Left ventricle myocardium superior (tissue), 1 donor: Measurements from ENCODE around the gene MYO1C. TPM values are rescaled to one million over a fixed set of nuclear protein-coding genes. Genes with fewer than 3 reads are reported as not detected.
"Not testable (repeated sequence)": the region's sequence is repeated elsewhere in the genome, so short reads cannot be mapped to it uniquely, and the experiment has no call there.

ENCODE experiments used
- ATAC-seq: fragments of 200-7000 bp; cut with Tn5 transposase; one replicate; pipeline ENCODE4 v1.9.1; 2020; ENCODE audit warnings: mild to moderate bottlenecking, moderate library complexity
- DNase-seq: peaks from one replicate; pipeline ENCODE4 v3.0.0-alpha.2; 2020
- intact Hi-C: fragments of 100-400 bp; cut with micrococcal nuclease; formaldehyde crosslinking; loops from one replicate; pipeline ENCODE4 v1.11.0; 2022
- total RNA-seq: library from RNA; stranded (reverse); fragmentation: NEBNext Ultra II Directional; extraction: Animal tissue kit (Norgen Biotek cat#: 25700); gene quantifications from one replicate; pipeline ENCODE4 v1.2.1, GENCODE V29; 2021
- donor health status: DM: no; HTN: yes; CAD: no; lungs with severe emphysema.

Gene MYO1C
- total RNA-seq, 1 donor from 2014 or later: 200 TPM

DNA sequence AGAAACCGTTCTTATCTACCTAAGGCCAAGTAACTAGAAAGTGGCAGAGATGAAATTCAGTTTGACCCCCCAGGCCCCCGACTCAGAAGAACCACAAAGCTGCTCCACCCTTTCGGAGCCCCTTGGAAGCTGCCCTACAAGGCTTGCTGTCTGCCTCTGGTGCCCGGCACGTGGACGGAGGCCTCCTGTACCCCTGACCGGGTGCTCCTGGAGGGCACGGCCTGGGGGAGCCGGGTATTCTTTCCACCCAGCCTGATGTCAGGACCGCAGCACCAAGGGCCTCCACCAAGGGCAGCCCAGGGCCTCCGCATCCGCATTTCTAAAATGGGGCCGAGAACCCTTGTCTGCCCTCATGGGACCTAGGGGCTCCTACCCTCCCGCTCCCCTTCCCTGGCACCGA, 21.0 kb downstream of the MYO1C start:
- ATAC-seq (no peak), DNase-seq (no peak)

DNA sequence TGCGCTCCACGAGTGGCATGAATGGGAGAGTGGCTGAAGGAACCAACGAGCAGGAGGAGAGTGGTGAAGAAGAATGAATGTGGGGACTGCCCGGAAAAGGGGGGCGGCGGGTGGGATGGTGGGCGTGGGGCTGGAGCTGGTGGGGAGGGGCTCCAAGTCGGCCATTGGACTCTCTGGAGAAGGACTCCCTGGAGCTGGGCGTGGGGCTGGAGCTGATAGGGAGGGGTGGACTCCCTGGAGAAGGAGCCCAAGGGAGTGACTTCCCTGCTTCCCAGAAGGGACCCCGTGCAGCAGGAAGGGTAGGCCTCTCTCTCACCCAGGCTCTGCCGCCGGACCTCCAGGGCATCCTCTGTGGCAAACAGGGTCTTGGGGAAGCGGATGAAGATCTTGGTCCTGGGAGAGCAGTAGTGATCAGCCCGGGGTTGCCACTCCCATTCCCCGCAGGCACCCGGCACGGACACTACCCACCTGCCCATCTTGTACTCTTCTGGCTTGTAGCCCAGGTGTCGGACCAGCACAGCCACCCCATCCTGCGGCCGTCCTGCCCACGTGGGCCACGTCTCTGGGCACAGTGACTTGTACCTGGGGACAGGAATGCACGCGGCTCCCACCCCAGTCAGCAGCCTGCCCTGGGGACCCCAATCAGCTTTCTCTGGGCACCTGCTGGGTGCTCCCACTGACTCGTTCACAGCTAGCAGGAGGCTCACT, 21.6 kb downstream of the MYO1C start:
- no peak for DNase-seq
- no peak for ATAC-seq
- intact Hi-C loops: no loop called here

More for the DNA sequence above, 21.0 kb downstream of the MYO1C start:
- intact Hi-C loops: no loop called here

DNA sequence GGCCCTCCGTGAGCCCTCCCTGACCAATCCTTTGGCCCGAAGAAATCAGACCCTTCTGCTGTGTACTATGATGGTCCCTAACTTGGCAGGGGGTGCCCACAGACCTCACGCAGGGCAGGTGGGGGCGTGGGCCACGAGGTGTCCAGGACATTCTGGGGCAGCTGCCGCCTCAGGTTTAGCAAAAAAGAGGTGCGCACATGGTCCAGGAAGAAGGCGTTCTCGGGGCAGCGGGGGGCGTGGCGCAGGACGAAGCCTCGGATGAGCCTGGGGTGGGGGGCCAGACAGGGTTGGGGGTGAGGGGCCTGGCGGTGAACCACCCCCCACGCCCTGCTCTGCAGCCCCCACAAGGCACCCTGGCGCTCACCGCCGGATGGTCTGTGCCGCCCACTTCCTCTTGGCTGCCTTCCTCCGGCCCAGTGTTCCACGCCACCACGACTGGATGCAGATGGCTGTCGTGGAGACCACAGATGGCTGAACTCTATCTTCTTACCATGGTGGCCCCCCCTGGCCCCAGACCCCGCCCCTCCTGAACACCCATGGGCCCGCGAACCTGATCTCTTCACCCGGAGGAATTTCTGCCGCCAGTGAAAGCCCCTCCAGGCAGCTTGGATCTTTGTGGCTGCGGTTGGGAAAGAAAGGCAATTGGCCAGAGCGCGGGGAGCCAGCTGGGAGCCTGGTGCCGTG, 22.3 kb downstream of the MYO1C start:
- DNase-seq (no peak), ATAC-seq (no peak)
- intact Hi-C loops: no loop called here

DNA sequence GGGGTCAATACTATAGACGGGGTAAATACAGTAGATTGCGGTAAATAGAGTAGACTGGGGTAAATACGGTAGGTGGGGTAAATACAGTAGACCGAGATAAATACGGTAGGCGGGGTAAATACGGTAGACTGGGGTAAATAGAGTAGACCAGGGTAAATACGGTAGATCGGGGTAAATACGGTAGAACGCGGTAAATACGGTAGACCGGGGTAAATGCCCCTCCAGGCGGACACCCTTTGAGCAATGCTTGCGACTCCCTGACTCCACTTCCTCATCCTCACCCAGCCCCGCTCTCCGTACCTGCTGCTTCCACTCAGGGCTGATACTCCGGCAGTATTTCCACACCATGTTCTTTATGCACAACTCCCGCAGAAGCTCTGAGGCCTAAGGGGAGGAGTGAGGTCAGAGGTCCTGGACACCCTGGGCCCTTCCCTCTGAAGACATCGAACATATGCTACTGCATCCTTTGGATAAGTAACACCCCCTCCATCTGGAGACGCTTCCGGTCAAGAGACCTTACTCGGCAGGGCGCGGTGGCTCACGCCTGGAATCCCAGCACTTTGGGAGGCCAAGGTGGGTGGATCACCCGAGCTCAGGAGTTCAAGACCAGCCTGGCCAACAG, 23.1 kb downstream of the MYO1C start:
- intact Hi-C loops: no loop called here
- ATAC-seq (peak; percentile 57), DNase-seq (no peak)

DNA sequence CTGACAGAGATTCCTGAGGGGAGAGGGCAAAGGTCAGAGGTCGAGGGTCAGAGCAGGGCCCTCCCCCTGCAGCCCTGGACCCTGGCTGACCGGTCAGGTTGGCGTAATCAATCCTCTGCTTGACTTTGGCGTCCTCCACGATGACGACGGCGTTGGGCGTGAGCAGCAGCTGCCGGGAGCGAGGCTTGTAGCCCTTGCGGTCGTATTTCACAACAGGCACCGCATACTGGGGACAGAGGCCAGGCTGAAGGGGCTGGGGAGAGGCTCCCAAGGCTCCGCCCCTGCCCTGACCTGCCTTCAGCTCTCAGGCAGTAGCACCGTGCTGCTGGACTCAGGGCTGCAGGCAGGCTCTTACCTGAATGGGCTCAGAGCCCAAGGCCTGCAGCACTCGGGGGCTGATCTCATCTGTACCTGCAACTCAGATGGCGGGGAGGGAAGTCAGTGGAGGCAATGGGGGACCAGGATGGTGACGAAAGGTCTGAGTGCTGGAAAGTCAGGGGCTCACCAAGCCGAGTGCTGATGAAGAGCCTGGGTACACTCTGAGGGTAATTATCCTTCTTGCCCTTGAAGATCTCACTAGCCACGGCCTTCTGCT, 24.5 kb downstream of the MYO1C start:
- DNase-seq (no peak), ATAC-seq (no peak)
- intact Hi-C loops: no loop called here

DNA sequence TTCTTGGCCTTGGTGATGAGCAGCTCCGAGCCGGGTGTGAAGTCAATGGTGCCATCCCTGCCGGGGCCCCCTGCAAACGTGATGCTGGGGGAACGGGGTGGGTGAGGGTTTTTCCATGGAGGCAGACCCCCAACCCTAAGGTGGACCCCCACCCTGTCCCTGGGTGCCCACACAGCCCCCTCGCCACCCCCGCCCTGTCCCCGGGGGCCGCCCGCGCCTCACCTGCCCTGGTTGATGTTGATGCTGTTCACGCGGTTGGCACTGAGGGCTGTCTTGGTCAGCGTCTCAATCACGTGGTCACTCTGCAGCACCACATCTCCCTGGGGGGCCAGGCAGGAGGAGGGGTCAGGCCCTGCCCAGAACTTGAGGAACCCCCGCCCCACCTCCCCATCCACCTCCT, 25.2 kb downstream of the MYO1C start:
- DNase-seq (no peak), ATAC-seq (no peak)
- intact Hi-C loops: no loop called here

DNA sequence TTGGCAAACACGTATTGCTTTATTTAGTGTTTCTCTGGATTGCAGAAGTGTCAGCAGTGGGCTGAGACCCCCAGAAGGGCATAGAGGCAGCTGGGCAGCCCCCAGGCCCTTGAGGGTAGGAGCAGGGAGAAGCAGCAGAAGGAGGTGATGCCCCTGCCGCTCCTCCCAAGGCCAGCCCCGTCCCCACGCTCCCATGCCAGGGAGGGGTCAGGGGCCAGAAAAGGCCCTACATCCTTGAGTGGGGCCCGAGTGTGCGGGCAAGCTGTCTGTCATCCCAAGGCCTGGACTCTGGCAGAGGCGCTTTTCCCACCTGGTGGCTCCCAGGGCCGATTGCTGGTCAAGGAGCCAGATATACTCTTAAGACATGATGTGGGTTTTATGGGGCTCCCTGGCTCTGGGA, 28.3 kb downstream of the MYO1C start:
- no peak for ATAC-seq
- no peak for DNase-seq
- intact Hi-C loops: no loop called here

DNA sequence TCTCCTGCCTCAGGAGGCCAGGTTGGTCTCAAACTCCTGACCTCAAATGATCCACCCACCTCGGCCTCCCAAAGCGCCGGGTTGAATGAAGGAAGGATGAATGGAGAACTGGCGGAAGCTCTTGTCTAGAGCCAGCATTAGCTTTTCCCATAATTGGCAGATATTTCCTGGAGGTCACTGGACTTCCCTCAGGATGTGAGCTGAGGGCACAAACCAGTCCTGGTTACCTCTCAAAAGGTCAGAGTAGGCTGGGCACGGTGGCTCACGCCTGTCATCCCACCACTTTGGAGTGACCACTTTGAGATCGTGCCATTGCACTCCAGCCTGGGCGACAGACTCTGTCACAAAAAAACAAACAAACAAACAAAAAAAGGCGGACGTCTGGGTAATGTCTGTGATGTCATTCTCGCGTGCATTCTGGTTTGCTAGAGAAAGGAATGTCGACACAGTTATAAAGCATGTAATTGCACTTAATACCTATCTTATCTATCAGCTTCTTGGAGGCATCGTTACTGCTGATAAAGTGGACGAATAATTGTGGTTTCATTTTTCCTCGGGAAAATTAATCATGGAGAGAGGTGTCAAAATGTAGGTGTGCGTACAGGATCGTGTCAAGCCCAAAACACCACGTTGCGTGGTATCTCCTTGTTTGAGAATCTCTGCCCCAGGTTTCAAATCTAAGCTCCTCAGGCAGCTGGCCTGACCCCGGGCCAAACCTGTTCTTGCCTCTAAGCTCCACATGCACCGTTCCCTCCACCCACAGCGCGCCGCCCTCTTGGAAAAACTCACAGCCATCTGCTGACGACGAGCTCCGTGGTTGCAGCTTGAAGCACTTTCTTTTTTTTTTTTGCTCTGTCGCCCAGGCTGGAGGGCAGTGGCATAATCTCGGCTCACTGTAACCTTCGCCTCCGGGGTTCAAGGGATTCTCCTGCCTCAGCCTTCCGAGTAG, 30.0 kb downstream of the MYO1C start:
- DNase-seq (peak; percentile 64), ATAC-seq (peak; percentile 13)
- intact Hi-C loops: no loop called here

DNA sequence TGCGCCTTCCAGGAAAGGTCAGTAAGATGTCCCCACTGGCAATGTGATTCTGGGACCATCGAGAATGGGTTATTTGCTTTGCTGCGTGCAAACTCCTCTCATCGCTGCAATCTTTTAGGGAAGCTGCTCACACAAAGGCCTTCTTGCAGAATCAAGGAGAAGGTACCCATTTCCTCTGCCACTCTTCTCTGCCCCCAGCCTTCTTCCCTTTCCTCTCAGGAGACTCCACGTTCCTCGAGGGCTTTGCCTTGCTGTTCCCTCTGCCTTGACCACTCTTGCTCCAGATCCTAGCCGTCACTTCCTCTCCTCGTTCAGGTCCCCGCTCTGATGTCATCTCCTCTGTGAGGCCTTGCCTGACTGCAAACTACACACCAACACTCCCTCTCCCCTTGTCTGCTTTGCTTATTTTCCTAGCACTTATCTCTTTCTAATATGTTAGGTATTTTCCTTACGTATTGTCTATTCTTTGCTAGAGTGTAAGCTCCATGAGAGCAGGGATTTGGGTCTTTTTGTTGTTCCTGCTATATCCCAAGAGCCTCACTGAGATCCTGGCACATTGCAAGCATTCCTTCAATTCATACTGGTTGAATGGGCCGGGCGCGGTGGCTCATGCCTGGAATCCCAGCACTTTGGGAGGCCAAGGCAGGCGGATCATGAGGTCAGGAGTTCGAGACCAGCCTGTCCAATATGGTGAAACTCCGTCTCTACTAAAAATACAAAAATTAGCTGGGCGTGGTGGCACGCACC, 31.1 kb downstream of the MYO1C start:
- intact Hi-C loops: no loop called here
- no peak for ATAC-seq
- no peak for DNase-seq

DNA sequence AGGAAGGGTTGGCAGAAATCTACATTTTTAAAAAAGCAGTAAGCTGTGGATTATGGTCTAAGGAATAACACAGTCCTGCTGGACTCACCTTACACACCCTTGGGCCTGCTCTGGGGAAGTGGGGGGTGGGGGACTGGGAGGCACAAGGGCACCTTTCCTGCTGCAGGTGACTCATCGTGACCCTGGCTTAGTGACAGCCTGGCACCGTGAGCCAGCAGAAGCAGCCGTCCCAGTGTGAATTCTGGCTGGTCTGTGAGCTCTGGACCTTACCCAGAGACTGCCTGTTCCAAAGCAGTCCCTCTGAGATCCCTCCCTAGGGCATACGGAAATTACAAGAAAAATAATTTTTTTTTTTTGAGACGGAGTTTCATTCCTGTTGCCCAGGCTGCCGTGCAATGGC, 32.3 kb downstream of the MYO1C start:
- intact Hi-C loops: no loop called here
- ATAC-seq (peak; percentile 55), DNase-seq (peak; percentile 90)

DNA sequence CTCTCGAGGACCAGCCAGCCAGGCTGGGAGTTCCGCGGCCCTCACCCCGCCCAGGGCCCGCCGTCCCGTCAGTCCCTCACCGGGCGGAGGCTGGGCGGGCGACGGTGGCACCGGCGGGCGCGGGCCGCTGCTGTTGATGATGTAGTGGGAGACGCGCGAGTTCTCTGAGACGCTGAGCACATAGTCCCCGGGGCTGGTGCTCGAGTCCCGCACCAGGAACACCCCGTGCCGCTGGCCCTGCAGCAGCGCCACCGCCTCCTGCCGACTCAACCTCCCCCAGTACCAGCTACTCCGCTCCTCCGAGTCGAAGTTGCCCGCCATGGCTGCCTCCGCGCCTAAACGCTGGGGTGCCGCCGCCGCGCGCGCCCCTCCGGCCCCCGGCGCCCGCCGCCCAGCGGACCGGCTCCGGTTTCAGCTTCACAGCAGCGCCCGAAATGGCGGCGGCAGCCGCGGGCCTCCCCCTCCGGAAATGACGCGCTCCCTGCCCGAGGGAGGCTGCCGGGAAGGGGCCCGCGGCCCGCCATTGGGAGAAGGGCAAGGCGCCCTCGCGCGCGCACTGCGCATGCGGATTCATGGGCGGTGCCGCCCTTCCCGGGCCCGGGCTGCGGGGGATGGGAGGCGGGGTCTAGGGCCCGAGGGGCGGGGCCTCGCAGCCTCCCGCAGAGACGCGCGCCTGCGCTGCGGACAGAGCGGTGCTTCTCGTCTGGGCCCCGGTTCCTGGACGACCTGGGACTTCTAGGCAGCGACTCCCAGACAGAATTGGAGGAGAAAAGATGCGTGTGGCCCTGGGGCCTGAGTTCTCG, 36.5 kb downstream of the MYO1C start, which contains the start of gene CRK:
Gene CRK, minus strand, starts transcription at position 436 of the 803 bp plus-strand sequence. Its CDS starts 115 bp downstream, at position 321.
- DNase-seq: peak; percentile 99
- intact Hi-C loops: no loop called here
- ATAC-seq: peak; percentile 92

DNA sequence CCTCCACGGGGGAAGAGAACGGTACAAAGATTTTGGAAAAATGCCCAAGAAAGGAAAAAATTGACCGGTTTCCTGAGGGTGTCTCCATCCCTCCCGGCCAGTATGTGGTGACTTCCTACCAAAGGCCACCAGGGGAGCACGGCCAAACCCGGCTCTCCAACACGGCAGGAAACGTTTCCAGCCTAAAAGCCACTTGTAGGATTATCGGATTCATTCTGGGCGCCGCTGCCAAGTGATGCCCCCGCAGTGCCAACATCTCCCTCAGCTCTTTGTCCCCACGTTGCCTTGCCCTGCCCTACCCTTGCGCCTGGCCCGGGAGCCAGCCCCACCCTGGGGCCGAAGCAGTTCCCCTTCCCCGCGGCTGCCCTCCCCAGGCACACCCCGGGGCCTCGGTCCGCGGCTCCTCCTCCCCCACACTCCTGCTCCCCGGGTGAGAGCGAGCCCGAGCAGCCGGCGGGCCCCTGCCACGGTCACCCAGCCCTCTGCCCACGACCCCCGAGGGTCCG, 37.1 kb downstream of the MYO1C start:
- intact Hi-C loops: no loop called here
- DNase-seq (peak; percentile 83), ATAC-seq (peak; percentile 58)

DNA sequence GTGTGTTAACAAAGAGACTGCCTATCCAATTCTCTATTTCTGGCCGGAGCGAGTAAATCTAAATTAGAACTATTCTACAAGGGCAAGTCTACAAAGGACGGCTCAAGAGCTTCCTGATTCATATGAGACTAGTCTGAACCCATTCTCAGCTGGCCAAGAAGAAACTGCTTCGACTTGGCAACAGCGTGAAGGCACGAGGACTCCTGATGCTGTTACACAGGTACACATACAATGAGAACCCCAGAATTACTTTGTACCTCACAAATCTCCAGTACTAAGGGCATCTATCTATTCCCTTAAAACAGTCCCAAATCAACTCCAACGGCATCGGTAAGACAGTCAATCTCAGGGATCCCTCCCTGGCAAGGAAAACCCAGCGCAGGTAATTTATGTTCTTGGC, 37.9 kb downstream of the MYO1C start:
- DNase-seq (no peak), ATAC-seq (no peak)
- intact Hi-C loops: no loop called here

DNA sequence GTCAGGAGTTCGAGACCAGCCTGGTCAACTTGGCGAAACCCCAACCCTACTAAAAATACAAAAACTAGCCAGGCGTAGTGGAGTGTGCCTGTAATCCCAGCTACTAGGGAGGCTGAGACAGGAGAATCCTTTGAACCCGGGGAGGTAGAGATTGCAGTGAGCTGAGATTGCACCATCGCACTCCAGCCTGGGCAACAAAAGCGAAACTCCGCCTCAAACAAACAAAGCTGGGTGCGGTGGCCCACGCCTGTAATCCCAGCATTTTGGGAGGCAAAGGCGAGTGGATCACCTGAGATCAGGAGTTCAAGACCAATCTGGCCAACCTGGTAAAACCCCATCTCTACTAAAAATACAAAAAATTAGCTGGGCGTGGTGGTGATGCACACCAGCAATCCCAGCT, 38.8 kb downstream of the MYO1C start:
- DNase-seq, intact Hi-C loops, ATAC-seq: not testable (repeated sequence)

DNA sequence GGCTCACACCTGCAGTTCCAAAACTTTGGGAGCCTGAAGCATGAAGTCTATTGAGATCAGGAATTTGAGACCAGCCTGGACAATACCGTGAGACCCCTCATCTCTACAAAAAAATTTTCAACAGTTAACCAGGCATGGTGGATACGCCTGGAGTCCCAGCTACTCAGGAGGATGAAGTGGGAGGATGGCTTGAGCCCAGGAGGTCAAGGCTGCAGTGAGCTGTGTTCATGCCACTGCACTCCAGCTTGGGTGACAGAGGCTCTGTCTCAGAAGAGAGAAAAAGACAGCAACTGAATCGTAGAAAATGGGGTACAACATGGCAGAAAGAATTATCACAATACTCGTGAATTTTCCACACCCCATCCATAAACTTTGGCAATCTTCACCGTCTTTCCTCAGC, 39.6 kb downstream of the MYO1C start:
- no peak for ATAC-seq
- no peak for DNase-seq
- intact Hi-C loops: no loop called here

DNA sequence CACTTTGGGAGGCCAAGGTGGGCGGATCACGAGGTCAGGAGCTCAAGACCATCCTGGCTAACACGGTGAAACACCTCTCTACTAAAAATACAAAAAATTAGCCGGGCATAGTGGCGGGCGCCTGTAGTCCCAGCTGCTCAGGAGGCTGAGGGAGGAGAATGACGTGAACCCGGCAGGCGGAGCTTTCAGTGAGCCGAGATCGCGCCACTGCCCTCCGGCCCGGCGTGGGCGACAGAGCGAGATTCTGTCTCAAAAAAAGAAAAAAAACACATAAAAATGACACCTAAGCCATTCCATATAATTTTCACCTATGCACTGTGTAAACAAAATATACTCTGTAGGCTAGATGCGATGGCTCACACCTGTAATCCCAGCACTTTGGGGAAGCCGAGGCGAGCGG, 42.2 kb downstream of the MYO1C start:
- ATAC-seq, intact Hi-C loops, DNase-seq: not testable (repeated sequence)

DNA sequence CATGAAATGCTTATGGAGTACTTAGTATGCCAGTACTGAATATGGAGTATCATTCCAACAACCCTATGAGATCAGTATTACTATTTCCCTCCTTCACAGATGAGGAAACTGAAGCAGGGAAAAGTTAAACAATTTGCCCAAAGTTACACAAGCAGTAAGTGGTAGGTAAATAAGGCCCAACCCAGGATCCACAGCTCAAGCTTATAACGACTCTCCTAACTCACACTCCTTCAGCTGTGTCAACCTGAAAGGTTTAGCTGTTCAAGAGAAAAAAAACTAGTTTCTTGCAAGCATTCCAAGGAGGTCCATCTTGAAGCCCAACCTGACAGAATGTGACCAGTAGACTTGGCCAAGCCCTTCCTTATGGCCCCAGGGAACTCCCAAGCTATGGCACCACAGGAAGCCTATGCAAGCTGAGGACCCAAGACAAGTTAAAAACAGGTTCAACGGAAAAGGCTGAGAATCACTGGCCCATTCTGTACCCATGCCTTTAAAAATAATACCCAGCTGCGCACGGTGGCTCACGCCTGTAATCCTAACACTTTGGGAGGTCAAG, 43.0 kb downstream of the MYO1C start:
- ATAC-seq (no peak), DNase-seq (no peak)
- intact Hi-C loops: no loop called here
